Measurements from ENCODE around the gene CPA2. TPM values are rescaled to one million over a fixed set of nuclear protein-coding genes. Genes with fewer than 3 reads are reported as not detected.

Gene CPA2
- total RNA-seq, 6 donors from 2014 or later = 1.1 to 2.8 TPM; not detected in 4

- no peaks in the 10 kb centered on the region for H3K36me3 ChIP-seq
- peaks cover 10 to 41% (median 21%) of the 10 kb centered on the region in 4 donors for H3K9me3 ChIP-seq
- WGBS, 2 donors = 73 to 76% methylated on average over 1 of the region's 1 CpG
- H3K27ac ChIP-seq = no peak overlapping the region
- no peak for ATAC-seq (ENCODE audit: low FRiP score in 2 of 2)
- H3K4me3 ChIP-seq = no peak overlapping the region
- no peaks in the 10 kb centered on the region for H3K27me3 ChIP-seq
- DNase-seq = no peak
- no peak for TF ChIP-seq EP300 (IDR thresholded peaks at IDR 0.05)
- no peak for TF ChIP-seq POLR2A (IDR thresholded peaks at IDR 0.05)
- no peak for TF ChIP-seq POLR2AphosphoS5 (IDR thresholded peaks at IDR 0.05)
- TF ChIP-seq CTCF (IDR thresholded peaks at IDR 0.05) = no peak
- no peaks in the 10 kb centered on the region for H3K4me1 ChIP-seq
Measured at GRCh38 chr7:130258494-130259078, 8.1 kb upstream of the CPA2 start.

DNA sequence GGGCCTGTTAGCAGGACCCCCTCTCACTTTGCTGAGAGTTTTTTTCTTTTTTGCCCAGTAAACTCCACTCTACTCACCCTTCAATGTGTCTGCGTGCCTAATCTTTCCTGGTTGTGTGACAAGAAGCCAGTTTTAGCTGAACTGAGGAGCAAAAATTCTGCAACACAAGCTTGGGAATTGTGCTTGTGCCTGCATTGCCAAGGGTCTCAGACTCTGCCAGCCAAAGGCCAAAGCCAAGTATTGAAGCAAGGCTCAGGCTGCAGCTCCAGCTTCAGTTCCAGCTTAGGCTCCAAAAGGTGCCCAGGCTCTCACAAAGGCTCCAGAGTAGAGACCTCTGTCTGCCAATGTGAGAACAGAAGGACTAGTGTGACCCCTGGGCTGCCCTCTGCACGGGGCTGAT, 4.2 kb upstream of the CPA2 start:
- Histone ChIP-seq H3K27ac (no peak overlapping the region), H3K4me3 (no peak overlapping the region), H3K36me3 (no peaks in the 10 kb centered on the region), H3K4me1 (no peaks in the 10 kb centered on the region), H3K9me3 (peaks cover 6 to 24% (median 19%) of the 10 kb centered on the region in 4 donors), H3K27me3 (no peaks in the 10 kb centered on the region)
- TF ChIP-seq CTCF (IDR thresholded peaks at IDR 0.05) (no peak), POLR2AphosphoS5 (IDR thresholded peaks at IDR 0.05) (no peak), POLR2A (IDR thresholded peaks at IDR 0.05) (no peak), EP300 (IDR thresholded peaks at IDR 0.05) (no peak)
- 56 to 86% methylated on average over 1 to 2 of the region's 2 CpGs for WGBS, 2 donors
- ATAC-seq (ENCODE audit: low FRiP score in 2 of 2) (no peak), DNase-seq (no peak)

GRCh38 chr7:130263130-130263529, 3.5 kb upstream of the CPA2 start:
- Histone ChIP-seq H3K4me3 (no peak overlapping the region), H3K27ac (no peak overlapping the region), H3K9me3 (peaks cover under 1 to 18% (median 13%) of the 10 kb centered on the region in 4 donors), H3K36me3 (no peaks in the 10 kb centered on the region), H3K4me1 (no peaks in the 10 kb centered on the region), H3K27me3 (no peaks in the 10 kb centered on the region)
- 56 to 80% methylated on average over 2 of the region's 2 CpGs for WGBS, 2 donors
- DNase-seq (no peak), ATAC-seq (ENCODE audit: low FRiP score in 2 of 2) (no peak)
- TF ChIP-seq POLR2A (IDR thresholded peaks at IDR 0.05) (no peak), EP300 (IDR thresholded peaks at IDR 0.05) (no peak), CTCF (IDR thresholded peaks at IDR 0.05) (no peak), POLR2AphosphoS5 (IDR thresholded peaks at IDR 0.05) (no peak)

DNA sequence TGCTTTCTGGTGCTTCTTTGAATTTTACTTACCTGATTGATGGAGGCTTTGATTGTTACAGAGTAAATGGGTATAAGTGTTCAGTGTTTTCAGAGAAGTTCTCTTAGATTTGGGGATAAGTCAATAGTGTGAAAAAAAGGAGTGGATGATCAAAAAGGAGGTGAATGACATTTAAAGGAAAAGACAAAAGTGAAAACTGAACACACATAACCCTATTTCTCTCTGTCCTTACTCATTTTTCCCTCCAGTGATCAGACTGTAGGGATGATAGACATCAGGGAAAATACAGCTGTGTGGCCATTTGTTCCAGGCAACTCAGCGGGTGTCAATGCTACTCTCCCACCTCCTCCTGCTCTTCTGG, 278 bp downstream of the CPA2 start:
- no peaks in the 10 kb centered on the region for H3K36me3 ChIP-seq
- no peaks in the 10 kb centered on the region for H3K9me3 ChIP-seq
- H3K27me3 ChIP-seq = no peaks in the 10 kb centered on the region
- H3K27ac ChIP-seq = no peak overlapping the region
- DNase-seq (no peak), ATAC-seq (ENCODE audit: low FRiP score in 2 of 2) (no peak)
- H3K4me3 ChIP-seq = no peak overlapping the region
- TF ChIP-seq POLR2A (IDR thresholded peaks at IDR 0.05) (no peak), CTCF (IDR thresholded peaks at IDR 0.05) (no peak), POLR2AphosphoS5 (IDR thresholded peaks at IDR 0.05) (no peak), EP300 (IDR thresholded peaks at IDR 0.05) (no peak)
- peaks cover 0 to 2% (median 0%) of the 10 kb centered on the region in 4 donors for H3K4me1 ChIP-seq
- WGBS, 2 donors = 91% methylated on average over 1 of the region's 1 CpG

Data from upper lobe of left lung (tissue), 6 donors.